ENCODE results near the gene NEK4.

- TF ChIP-seq SMARCA5 (IDR thresholded peaks at IDR 0.05), result no peak
- TF ChIP-seq IKZF1 (conservative IDR thresholded peaks at IDR 0.05), result no peak
- TF ChIP-seq, protein P1, sequence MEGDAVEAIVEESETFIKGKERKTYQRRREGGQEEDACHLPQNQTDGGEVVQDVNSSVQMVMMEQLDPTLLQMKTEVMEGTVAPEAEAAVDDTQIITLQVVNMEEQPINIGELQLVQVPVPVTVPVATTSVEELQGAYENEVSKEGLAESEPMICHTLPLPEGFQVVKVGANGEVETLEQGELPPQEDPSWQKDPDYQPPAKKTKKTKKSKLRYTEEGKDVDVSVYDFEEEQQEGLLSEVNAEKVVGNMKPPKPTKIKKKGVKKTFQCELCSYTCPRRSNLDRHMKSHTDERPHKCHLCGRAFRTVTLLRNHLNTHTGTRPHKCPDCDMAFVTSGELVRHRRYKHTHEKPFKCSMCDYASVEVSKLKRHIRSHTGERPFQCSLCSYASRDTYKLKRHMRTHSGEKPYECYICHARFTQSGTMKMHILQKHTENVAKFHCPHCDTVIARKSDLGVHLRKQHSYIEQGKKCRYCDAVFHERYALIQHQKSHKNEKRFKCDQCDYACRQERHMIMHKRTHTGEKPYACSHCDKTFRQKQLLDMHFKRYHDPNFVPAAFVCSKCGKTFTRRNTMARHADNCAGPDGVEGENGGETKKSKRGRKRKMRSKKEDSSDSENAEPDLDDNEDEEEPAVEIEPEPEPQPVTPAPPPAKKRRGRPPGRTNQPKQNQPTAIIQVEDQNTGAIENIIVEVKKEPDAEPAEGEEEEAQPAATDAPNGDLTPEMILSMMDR (IDR thresholded peaks at IDR 0.05 in 2 of 3, conservative IDR thresholded peaks at IDR 0.05 in 1 of 3; ENCODE audit: control insufficient read depth in 2 of 3, extremely low read depth in 1 of 3, insufficient read depth in 1 of 3, low read depth in 3 of 3, low read length in 3 of 3), result no peak
Measured at GRCh38 chr3:52714335-52715302, 56.1 kb downstream of the NEK4 start.

Data from GM12878 (cell line).